Activated CD8-positive, alpha-beta T cell treated with anti-CD3 and anti-CD28 coated beads for 36 hours (primary cell): ENCODE measurements around the gene TMEM52. TPM values are rescaled to one million over a fixed set of nuclear protein-coding genes. Genes with fewer than 3 reads are reported as not detected.

Source experiments
- ATAC-seq: fragments of 200-7000 bp; cut with Tn5 transposase; one replicate; pipeline ENCODE4 v1.10.0; 2021; ENCODE audit warnings: mild to moderate bottlenecking, moderate library complexity
- CTCF ChIA-PET: fragments of 350-600 bp; sonication (Branson Sonifier 250); formaldehyde crosslinking; loops from one replicate; lab custom pipeline; 2021; ENCODE audit warnings: antibody characterized with exemption; lab: Charles Lee
- POLR2A ChIA-PET: fragments of 350-600 bp; sonication (Branson Sonifier 250); formaldehyde crosslinking; loops from one replicate; lab custom pipeline; 2021; ENCODE audit warnings: antibody characterized with exemption; lab: Charles Lee
- DNase-seq: peaks from one replicate; pipeline ENCODE4 v3.0.0-alpha.2; 2020
- H3K27ac Mint-ChIP-seq: one replicate; pipeline ENCODE4 v1.8.0; 2021; ENCODE audit warnings: mild to moderate bottlenecking, mixed read lengths
- H3K27me3 Mint-ChIP-seq: one replicate; pipeline ENCODE4 v1.8.0; 2021; ENCODE audit warnings: mixed read lengths
- H3K36me3 Mint-ChIP-seq: one replicate; pipeline ENCODE4 v1.8.0; 2021; ENCODE audit warnings: low read depth, mixed read lengths
- H3K4me1 Mint-ChIP-seq: one replicate; pipeline ENCODE4 v1.8.0; 2021; ENCODE audit warnings: low read depth, mixed read lengths
- H3K4me3 Mint-ChIP-seq: one replicate; pipeline ENCODE4 v1.8.0; 2021; ENCODE audit warnings: mild to moderate bottlenecking, moderate library complexity, mixed read lengths
- H3K9me3 Mint-ChIP-seq: one replicate; pipeline ENCODE4 v1.8.0; 2021; ENCODE audit warnings: mixed read lengths
- intact Hi-C: fragments of 100-400 bp; cut with micrococcal nuclease; formaldehyde crosslinking; loops from one replicate; pipeline ENCODE4 v1.10.0; 2022
- total RNA-seq, 2 experiments: library from RNA; stranded (reverse); gene quantifications; one replicate each; pipeline ENCODE4 v1.2.3, GENCODE V29; 2021
- TF ChIP-seq, protein P1 (sequence below): fragments of 200-600 bp; IDR thresholded peaks from one replicate; pipeline ENCODE4 v1.8.0; 2022; ENCODE audit warnings: antibody characterized with exemption, mild to moderate bottlenecking

TMEM52 gene
- total RNA-seq, 2 experiments from 2014 or later = 2.1 to 2.2 TPM

DNA sequence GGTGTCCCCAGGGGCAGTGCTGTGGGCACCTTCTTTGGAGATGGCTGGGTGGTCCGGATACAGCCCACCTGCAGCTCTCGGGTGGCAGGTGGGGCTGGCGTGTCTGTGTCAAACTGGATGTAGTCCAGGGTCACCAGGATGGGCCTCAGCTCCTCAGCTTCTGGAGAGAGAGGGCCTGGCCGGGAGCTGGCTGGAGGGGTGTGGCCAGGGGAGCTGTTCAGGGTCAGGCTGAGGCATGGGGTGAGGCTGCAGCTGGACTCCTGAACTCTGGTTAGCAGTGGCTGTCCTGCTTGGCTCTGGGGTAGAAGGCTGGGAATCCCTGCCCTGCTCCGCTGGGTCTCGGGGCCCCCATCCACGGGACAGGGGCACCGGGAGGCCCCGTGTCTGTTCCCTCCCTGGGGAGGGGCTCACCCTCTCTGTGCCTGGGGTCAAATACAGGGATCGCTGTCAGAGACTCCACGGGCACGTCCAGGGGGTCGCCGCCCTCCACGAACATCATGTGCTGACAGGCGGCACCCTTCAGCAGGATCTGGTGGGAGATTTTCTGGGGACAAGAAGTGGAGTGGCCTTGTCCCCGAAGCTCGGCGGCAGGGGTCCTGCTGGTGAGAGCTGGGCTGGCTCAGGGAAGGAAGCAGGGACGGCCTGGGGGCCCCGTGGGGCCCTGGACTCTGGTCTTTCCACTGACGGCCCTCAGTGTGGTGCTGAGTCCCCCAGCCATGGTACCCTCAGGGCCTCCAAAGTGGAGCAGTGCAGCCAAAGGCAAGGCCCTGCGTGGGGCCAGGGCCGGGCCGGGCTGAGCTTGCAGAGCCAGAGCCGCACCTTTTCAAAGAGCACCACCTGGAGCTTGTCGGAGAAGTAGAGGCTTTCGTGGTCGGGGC lies 4.1 kb upstream of the TMEM52 start:
- no peak overlapping the region for H3K4me3 Mint-ChIP-seq
- TF ChIP-seq, protein P1, sequence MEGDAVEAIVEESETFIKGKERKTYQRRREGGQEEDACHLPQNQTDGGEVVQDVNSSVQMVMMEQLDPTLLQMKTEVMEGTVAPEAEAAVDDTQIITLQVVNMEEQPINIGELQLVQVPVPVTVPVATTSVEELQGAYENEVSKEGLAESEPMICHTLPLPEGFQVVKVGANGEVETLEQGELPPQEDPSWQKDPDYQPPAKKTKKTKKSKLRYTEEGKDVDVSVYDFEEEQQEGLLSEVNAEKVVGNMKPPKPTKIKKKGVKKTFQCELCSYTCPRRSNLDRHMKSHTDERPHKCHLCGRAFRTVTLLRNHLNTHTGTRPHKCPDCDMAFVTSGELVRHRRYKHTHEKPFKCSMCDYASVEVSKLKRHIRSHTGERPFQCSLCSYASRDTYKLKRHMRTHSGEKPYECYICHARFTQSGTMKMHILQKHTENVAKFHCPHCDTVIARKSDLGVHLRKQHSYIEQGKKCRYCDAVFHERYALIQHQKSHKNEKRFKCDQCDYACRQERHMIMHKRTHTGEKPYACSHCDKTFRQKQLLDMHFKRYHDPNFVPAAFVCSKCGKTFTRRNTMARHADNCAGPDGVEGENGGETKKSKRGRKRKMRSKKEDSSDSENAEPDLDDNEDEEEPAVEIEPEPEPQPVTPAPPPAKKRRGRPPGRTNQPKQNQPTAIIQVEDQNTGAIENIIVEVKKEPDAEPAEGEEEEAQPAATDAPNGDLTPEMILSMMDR = no peak
- no peaks in the 10 kb centered on the region for H3K36me3 Mint-ChIP-seq
- CTCF ChIA-PET = no interaction called here
- POLR2A ChIA-PET = interaction anchor here (0.6 kb wide), 1 partner anchor 262 kb away, joined by 4 read pairs; no protein-coding TSS in a partner anchor
- no peak overlapping the region for H3K27ac Mint-ChIP-seq
- H3K4me1 Mint-ChIP-seq = no peaks in the 10 kb centered on the region
- H3K9me3 Mint-ChIP-seq = no peaks in the 10 kb centered on the region
- ATAC-seq (no peak), DNase-seq (no peak)
- H3K27me3 Mint-ChIP-seq = no peaks in the 10 kb centered on the region
- intact Hi-C loops = no loop called here

DNA sequence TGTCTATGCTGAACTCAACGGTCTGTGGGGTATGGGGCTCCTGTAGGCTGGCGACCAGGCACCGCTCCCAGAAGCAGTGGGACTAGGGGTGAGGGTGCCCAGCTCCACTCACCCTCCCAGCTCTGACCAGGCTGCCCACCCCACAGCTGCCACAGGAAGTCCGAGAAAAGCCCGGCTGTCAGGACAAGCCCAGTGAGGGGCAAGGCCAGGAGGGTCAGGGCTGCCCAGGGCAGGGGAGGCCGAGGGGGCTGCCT lies 3.5 kb upstream of the TMEM52 start:
- Mint-ChIP-seq H3K4me1 (peaks cover 3% of the 10 kb centered on the region), H3K9me3 (no peaks in the 10 kb centered on the region), H3K27me3 (no peaks in the 10 kb centered on the region), H3K27ac (no peak overlapping the region), H3K4me3 (no peak overlapping the region), H3K36me3 (no peaks in the 10 kb centered on the region)
- ATAC-seq (no peak), DNase-seq (no peak)
- POLR2A ChIA-PET = interaction anchor here (0.6 kb wide), 1 partner anchor 262 kb away, joined by 4 read pairs; no protein-coding TSS in a partner anchor
- CTCF ChIA-PET = no interaction called here
- TF ChIP-seq, protein P1 = no peak
- intact Hi-C loops = no loop called here

DNA sequence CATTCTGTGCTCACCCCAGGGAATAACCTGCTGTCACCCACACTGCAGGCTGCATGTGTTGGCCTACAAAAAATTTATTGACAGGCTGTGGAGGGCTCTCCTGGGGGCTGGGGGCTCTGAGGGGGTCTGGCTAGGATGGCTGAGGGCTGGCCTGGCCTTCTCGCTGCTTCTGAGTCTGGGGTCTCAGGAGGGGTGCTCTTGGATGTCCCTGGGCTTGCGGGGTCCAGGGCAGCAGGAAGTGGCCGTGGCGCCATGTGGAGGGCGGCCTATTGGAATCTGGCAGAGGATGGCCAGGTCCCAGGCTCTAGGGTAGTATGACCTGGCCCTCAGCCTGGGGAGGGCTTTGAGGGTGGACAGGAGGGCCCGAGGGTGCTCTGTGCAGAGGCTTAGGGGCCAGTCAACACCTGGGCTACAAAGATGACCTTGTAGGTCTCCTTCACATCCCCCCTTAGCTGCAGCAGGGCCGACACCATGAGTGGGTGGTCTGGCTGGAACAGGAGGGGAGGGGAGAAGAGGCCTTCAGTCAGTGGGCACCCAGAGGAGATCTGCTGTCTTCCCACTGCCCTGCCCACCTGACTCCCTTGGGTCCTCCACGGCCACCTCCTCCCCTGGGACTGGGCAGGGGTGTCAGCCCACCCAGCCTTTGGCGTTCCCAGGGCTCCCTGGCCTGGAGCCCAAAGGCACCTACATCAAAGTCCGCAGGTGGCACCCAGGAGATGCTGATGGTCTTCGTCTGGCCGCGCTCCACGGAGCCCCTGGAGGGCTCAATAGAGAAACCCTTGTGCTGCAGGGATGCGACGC lies 3.0 kb upstream of the TMEM52 start:
- Mint-ChIP-seq H3K27ac (no peak overlapping the region), H3K27me3 (no peaks in the 10 kb centered on the region), H3K4me1 (peaks cover 3% of the 10 kb centered on the region), H3K36me3 (no peaks in the 10 kb centered on the region), H3K4me3 (no peak overlapping the region), H3K9me3 (no peaks in the 10 kb centered on the region)
- TF ChIP-seq, protein P1 = no peak
- intact Hi-C loops = no loop called here
- POLR2A ChIA-PET = interaction anchor here (0.6 kb wide), 1 partner anchor 263 kb away, joined by 4 read pairs; no protein-coding TSS in a partner anchor
- CTCF ChIA-PET = no interaction called here
- ATAC-seq (no peak), DNase-seq (no peak)

DNA sequence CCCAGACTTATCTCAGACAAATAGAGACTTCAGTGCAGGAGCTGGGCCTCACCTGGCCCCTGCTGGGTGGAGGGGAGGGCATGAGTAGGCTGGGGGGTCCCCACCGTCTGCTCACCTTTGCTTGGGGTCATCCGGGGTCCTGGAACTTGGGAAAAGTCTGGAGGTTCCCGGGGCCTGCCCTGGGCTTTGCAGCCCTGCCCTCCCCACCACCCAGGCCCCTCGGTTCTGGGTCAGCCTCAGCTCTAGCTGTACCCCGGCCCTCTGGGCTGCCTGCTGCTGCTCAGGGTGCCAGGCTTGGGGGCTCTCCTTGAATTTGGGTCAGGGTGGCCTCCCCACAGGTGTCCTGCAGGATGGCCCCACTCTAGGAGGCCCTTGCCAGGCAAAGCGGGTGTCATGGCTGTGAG lies 2.4 kb upstream of the TMEM52 start:
- Mint-ChIP-seq H3K4me3 (no peak overlapping the region), H3K4me1 (peaks cover 3% of the 10 kb centered on the region), H3K36me3 (no peaks in the 10 kb centered on the region), H3K9me3 (no peaks in the 10 kb centered on the region), H3K27ac (no peak overlapping the region), H3K27me3 (no peaks in the 10 kb centered on the region)
- TF ChIP-seq, protein P1 = no peak
- DNase-seq = no peak
- intact Hi-C loops = no loop called here
- CTCF ChIA-PET = no interaction called here
- ATAC-seq = no peak
- POLR2A ChIA-PET = no interaction called here
